HUES48 (cell line): ENCODE data around the gene C4BPA.

Source experiments
- H3K27ac ChIP-seq: one replicate; pipeline ENCODE4 v1.7.0; 2013; ENCODE audit warnings: low read depth, low read length, inconsistent platforms
- H3K27me3 ChIP-seq: 2 replicates; pipeline ENCODE4 v1.6.1; 2013; ENCODE audit warnings: mild to moderate bottlenecking, low read length; ENCODE audit not compliant: control insufficient read depth, insufficient read depth
- H3K36me3 ChIP-seq: 2 replicates; pipeline ENCODE4 v1.6.1; 2013; ENCODE audit warnings: low read length; ENCODE audit not compliant: control insufficient read depth, insufficient read depth
- H3K4me1 ChIP-seq: 2 replicates; pipeline ENCODE4 v1.6.1; 2013; ENCODE audit warnings: mild to moderate bottlenecking, low read length; ENCODE audit not compliant: control insufficient read depth, insufficient read depth
- H3K4me3 ChIP-seq: 2 replicates; pipeline ENCODE4 v1.5.1; 2013; ENCODE audit warnings: mild to moderate bottlenecking, low read depth, low read length
- H3K9ac ChIP-seq: 2 replicates; pipeline ENCODE4 v1.6.1; 2013; ENCODE audit warnings: mild to moderate bottlenecking, low read depth, low read length, moderate library complexity
- H3K9me3 ChIP-seq: 2 replicates; pipeline ENCODE4 v1.6.1; 2013; ENCODE audit warnings: low read length; ENCODE audit not compliant: control insufficient read depth, insufficient read depth

C4BPA gene

GRCh38 chr1:207103892-207104373 is at the start of gene C4BPA:
TSS of gene C4BPA (plus strand) at chr1:207104233. CDS start at chr1:207113026, 8,793 bp downstream.
- Histone ChIP-seq H3K4me3 (no peak within 1 kb of the TSS), H3K9me3 (peaks cover 4% of the 10 kb centered on the region; the same call in 1 of the 2 replicates), H3K4me1 (no peaks in the 10 kb centered on the region), H3K36me3 (no peaks in the 10 kb centered on the region), H3K9ac (no peak within 1 kb of the TSS), H3K27ac (no peak within 1 kb of the TSS), H3K27me3 (no peaks in the 10 kb centered on the region)

- Histone ChIP-seq H3K36me3 (peaks cover 2% of the 10 kb centered on the region), H3K27ac (no peak overlapping the region), H3K4me1 (peaks cover 10% of the 10 kb centered on the region), H3K4me3 (no peak overlapping the region), H3K9me3 (no peaks in the 10 kb centered on the region), H3K27me3 (no peaks in the 10 kb centered on the region), H3K9ac (no peak overlapping the region)
Observed at GRCh38 chr1:207054491-207054890, 49.5 kb upstream of the C4BPA start.

DNA sequence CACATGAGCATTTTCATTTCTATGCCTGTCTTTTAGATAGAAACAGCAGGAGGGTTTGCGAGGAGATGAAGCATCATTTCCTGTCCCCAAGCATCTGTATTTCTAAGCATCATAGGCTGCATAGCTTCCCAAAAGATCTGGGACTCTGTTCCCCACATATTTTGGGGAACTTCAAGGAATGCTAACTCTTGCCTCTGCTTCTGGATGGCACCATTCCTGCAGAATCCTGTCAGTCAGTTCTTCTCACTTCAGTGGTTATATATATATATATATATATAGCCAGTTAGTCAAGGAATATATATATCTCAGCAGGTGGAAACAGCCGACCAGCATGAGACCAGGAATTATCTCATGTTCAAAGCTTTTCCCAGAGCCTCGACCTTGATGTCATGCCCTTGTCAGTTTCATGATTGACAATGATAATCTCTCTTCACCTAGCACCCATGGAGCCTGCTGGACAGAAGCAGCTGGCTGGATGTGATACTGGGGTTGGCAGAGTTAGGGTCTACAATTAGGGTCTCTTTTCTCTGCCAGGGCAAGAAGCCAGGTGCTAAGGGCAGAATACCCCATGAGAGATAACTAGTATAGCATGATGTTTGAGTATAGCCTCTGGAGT is 48.5 kb upstream of the C4BPA start:
- Histone ChIP-seq H3K27me3 (no peaks in the 10 kb centered on the region), H3K9ac (no peak overlapping the region), H3K27ac (no peak overlapping the region), H3K4me3 (no peak overlapping the region), H3K36me3 (peaks cover 2% of the 10 kb centered on the region; the same call in 1 of the 2 replicates), H3K9me3 (no peaks in the 10 kb centered on the region), H3K4me1 (peaks cover 7% of the 10 kb centered on the region)

- no peaks in the 10 kb centered on the region for H3K27me3 ChIP-seq
- H3K4me3 ChIP-seq: no peak overlapping the region
- H3K9ac ChIP-seq: no peak overlapping the region
- no peaks in the 10 kb centered on the region for H3K9me3 ChIP-seq
- H3K4me1 ChIP-seq: peaks cover under 1% of the 10 kb centered on the region; the same call in 1 of the 2 replicates
- no peak overlapping the region for H3K27ac ChIP-seq
- peaks cover 5% of the 10 kb centered on the region; the same call in 1 of the 2 replicates for H3K36me3 ChIP-seq
Observed at GRCh38 chr1:207056673-207057072, 47.4 kb upstream of the C4BPA start.

DNA sequence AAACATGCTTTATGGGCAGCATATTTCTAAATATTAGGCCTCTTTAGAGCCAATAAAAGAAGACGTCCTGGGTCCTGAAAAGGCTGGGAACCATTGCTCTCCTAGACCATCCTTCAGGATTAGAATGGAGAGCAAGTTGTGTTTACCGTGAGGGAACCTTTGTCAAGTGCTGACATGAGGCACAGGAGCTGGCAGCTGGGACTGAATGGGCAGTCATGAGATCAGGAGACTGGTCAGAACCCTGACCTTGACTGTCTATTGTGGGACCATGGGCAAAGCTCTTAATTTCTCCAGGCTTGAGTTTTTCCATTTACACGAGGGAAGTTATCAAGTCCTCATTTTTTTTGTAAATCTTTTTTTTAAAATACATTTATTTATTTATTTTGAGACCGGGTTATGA is 45.8 kb upstream of the C4BPA start:
- no peaks in the 10 kb centered on the region for H3K4me1 ChIP-seq
- H3K36me3 ChIP-seq: peaks cover 20% of the 10 kb centered on the region
- no peak overlapping the region for H3K4me3 ChIP-seq
- no peak overlapping the region for H3K27ac ChIP-seq
- H3K9ac ChIP-seq: no peak overlapping the region
- no peaks in the 10 kb centered on the region for H3K27me3 ChIP-seq
- H3K9me3 ChIP-seq: no peaks in the 10 kb centered on the region

DNA sequence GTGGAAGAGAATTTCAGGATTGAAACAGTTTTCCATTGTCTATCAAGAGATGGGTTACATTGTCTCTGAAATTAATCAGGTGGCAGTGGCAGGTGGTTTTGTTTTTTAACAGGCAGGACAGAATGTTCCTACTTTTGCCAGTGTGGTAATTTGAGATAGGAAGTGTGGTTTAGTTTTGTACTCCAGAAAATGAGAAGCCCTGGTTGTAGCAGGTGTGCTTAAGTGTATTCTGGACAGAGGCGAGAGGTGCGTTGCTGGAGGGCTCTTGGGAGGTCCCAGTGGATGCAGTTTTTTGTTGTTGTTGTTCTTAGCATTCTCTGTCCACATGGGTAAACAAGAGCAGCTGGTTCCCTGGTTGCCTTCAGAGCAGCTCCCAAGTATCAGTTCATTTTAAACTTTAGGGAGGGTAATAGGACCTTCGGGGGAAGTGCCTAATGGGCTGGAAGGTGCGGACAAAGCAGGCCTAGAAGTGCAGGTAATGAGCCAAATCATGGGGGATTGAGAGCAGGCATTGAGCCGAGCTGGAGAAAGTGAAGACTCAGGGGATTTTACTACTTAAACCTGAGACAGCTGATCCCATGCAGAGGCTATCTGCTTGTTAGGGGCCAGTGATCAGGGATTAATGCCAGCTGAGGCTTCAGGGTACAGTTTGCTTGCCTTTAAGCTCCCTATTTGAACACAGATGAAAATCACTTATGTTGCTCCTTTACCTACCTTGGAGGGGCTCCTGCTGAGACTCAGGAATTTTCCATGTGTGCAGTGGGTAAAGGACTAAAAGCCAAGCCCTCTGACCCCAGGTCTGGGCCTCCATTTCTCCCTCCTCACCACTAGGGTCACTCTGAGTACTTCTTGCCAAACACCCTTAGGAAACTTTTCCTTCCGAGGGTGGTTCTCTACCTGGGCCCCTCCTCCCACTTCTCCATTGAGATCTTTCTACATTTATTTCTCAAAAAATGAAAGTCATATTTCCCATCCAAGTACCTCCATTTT is 44.9 kb upstream of the C4BPA start:
- no peaks in the 10 kb centered on the region for H3K9me3 ChIP-seq
- H3K36me3 ChIP-seq: peaks cover 30% of the 10 kb centered on the region
- H3K27ac ChIP-seq: no peak overlapping the region
- H3K4me1 ChIP-seq: no peaks in the 10 kb centered on the region
- H3K4me3 ChIP-seq: no peak overlapping the region
- no peaks in the 10 kb centered on the region for H3K27me3 ChIP-seq
- H3K9ac ChIP-seq: no peak overlapping the region

- H3K4me3 ChIP-seq: no peak overlapping the region
- H3K27ac ChIP-seq: no peak overlapping the region
- H3K27me3 ChIP-seq: no peaks in the 10 kb centered on the region
- no peaks in the 10 kb centered on the region for H3K4me1 ChIP-seq
- no peak overlapping the region for H3K9ac ChIP-seq
- H3K9me3 ChIP-seq: no peaks in the 10 kb centered on the region
- H3K36me3 ChIP-seq: peaks cover 36% of the 10 kb centered on the region
Observed at GRCh38 chr1:207059881-207060280, 44.2 kb upstream of the C4BPA start.

GRCh38 chr1:207060596-207060995 is 43.4 kb upstream of the C4BPA start:
- Histone ChIP-seq H3K9me3 (no peaks in the 10 kb centered on the region), H3K27ac (no peak overlapping the region), H3K9ac (no peak overlapping the region), H3K4me1 (no peaks in the 10 kb centered on the region), H3K4me3 (no peak overlapping the region), H3K36me3 (peaks cover 42% of the 10 kb centered on the region), H3K27me3 (no peaks in the 10 kb centered on the region)

DNA sequence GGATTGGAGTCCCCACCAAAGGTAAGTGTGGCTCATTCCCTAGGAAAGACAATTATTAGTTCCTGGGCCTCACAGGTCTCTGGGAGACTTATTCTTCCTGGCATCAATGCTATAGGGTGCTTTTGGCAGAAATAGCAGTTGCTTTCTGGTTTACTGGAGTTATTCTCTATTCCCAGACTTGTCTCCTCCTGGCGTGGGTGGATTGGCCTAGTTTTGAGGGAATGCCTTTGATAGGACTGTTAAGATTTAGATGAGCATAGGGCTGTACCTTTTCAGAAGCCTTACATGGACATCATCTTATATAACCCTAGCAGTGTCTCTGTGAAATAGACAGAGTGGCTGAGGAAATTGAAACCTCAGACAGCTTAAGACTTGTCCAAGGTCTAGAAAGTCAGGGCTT is 42.0 kb upstream of the C4BPA start:
- peaks cover 53% of the 10 kb centered on the region for H3K36me3 ChIP-seq
- H3K4me1 ChIP-seq: no peaks in the 10 kb centered on the region
- H3K9ac ChIP-seq: no peak overlapping the region
- no peak overlapping the region for H3K27ac ChIP-seq
- no peaks in the 10 kb centered on the region for H3K9me3 ChIP-seq
- H3K27me3 ChIP-seq: no peaks in the 10 kb centered on the region
- no peak overlapping the region for H3K4me3 ChIP-seq

DNA sequence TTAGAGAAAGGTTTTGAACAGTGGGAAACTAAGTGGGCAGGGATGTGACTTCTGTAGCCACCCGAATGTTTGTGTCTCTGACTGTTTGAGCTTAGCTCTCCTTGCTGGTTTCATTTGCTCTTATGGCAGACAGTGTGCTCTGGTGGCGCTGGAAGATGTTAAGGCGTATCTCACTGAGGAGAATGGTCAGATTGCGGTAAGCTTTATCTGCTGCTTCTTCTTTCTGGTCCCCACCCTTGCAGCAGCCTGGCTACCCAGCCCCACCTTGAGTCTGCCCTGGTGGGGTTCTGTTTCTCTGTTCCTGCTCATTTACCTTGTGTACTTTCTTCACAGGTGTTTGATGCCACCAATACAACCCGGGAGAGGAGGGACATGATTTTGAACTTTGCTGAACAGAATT is 41.0 kb upstream of the C4BPA start:
- H3K9me3 ChIP-seq: no peaks in the 10 kb centered on the region
- H3K4me3 ChIP-seq: no peak overlapping the region
- peaks cover 63% of the 10 kb centered on the region for H3K36me3 ChIP-seq
- no peak overlapping the region for H3K9ac ChIP-seq
- no peak overlapping the region for H3K27ac ChIP-seq
- no peaks in the 10 kb centered on the region for H3K27me3 ChIP-seq
- H3K4me1 ChIP-seq: no peaks in the 10 kb centered on the region

DNA sequence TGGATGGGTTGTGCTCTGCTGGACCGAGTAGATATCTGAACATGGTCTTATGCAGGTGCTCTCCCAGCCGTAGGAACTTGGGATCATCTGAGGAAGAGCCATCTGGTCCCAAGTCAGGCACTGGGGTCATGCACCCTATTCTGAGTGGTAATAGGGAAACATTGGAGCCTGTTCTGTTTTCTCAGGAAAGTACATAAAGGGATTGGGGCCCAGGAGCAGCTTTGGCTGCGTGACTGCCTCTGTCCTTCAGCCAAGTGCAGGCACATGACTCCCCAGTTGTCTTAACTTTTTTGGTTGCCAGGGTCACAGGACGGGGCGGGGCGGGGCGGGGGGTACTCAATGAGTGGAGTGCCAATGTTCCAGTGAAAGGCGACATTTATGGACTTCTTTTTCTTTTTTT is 39.5 kb upstream of the C4BPA start:
- H3K36me3 ChIP-seq: peaks cover 75% of the 10 kb centered on the region
- no peak overlapping the region for H3K9ac ChIP-seq
- no peaks in the 10 kb centered on the region for H3K27me3 ChIP-seq
- H3K27ac ChIP-seq: no peak overlapping the region
- no peak overlapping the region for H3K4me3 ChIP-seq
- H3K4me1 ChIP-seq: no peaks in the 10 kb centered on the region
- no peaks in the 10 kb centered on the region for H3K9me3 ChIP-seq
